Right cardiac atrium (tissue), 5 donors: Measurements from ENCODE around the gene CD8A. TPM values are rescaled to one million over a fixed set of nuclear protein-coding genes. Genes with fewer than 3 reads are reported as not detected.

Experiments
- polyA plus RNA-seq: library from polyadenylated mRNA; stranded (reverse); fragments of 200-250 nt; gene quantifications from one replicate; pipeline ENCODE4 v1.2.3, GENCODE V29; 2013
- total RNA-seq, 4 donors: library from RNA; stranded (reverse); fragmentation: NEBNext Ultra II Directional; extraction: Animal tissue kit (Norgen Biotek cat#: 25700); gene quantifications; one replicate each; pipeline ENCODE4 v1.2.1, GENCODE V29; 2021
- donor health status: healthy with polysubstance abuse.
- donor health status: DM: no; HTN: yes; CAD: no.
- donor health status: DM: no; HTN: no; CAD: no.
- donor health status: DM: no; HTN: yes; CAD: no; lungs with severe emphysema.
- donor health status: DM: yes; HTN: yes; CAD: no.

CD8A gene
- total and polyA plus RNA-seq, 5 donors = 0.71 to 2.0 (median 1.1) TPM

Other genes with a start within 250 kb of the CD8A start
- gene CHMP3, start 227.5 kb downstream of the CD8A start, total RNA-seq = 100 to 1,000 TPM; 144 to 164 (median 155) TPM
- gene CHMP3, start 227.5 kb downstream of the CD8A start, polyA plus RNA-seq = 89.7 TPM
- 10 to 100 TPM; 37.1 to 46.2 (median 43.5) TPM for gene RNF103, start 167.0 kb downstream of the CD8A start, total RNA-seq
- 39.3 TPM for gene RNF103, start 167.0 kb downstream of the CD8A start, polyA plus RNA-seq
- 10 to 100 TPM; 49.9 to 68.1 (median 65.2) TPM for gene RMND5A, start 70.6 kb downstream of the CD8A start, total RNA-seq
- gene RMND5A, start 70.6 kb downstream of the CD8A start, polyA plus RNA-seq = 28.3 TPM
- gene CD8B, start 71.0 kb upstream of the CD8A start, total RNA-seq = under 1 TPM in 3 of 4 donors, not detected in 1; 0.45 to 0.80 (median 0.68) TPM
- 0.20 TPM for gene CD8B, start 71.0 kb upstream of the CD8A start, polyA plus RNA-seq
- gene RGPD1, start 151.2 kb upstream of the CD8A start, total RNA-seq = 1 to 10 TPM in 3 of 4 donors, under 1 TPM in 1; 0.06 to 2.7 (median 1.4) TPM
- gene RGPD1, start 151.2 kb upstream of the CD8A start, polyA plus RNA-seq = 0.27 TPM
- 1 to 10 TPM in 1 of 4 donors, under 1 TPM in 3; 0.93 to 2.8 (median 0.96) TPM for gene PLGLB1, start 230.9 kb upstream of the CD8A start, total RNA-seq
- gene PLGLB1, start 230.9 kb upstream of the CD8A start, polyA plus RNA-seq = 0.81 TPM